Hematopoietic multipotent progenitor cell treated with erythropoietin and hydrocortisone succinate and interleukin-3 and kit ligand, for 15 days (in vitro differentiated cells): ENCODE measurements around the gene FBXL17.

Source experiments
- DNase-seq: peaks from one replicate; pipeline ENCODE4 v3.0.0-alpha.2; 2015; ENCODE audit warnings: low spot score

The FBXL17 gene

DNA sequence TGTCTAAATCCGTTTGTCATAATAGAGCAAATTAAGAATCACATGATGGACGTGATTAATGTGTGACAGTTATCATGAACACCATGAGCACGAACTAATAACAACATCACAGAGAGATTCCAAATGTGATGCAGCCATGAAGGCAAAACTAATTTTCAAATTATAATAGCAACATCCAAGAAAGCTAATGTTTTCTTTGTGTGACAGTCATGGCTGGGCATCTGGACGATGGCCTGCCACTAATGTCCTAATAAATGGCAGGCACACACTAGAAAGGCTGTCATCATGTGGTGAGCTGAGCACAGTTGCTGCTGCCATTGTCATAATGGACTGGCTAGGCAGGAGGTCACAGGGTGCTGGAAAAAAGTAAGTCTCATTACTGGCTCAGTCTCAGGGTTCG, 431.1 kb downstream of the FBXL17 start:
- no peak for DNase-seq

- DNase-seq, result no peak
Measured at GRCh38 chr5:107949688-107950341, 432.1 kb downstream of the FBXL17 start.

DNA sequence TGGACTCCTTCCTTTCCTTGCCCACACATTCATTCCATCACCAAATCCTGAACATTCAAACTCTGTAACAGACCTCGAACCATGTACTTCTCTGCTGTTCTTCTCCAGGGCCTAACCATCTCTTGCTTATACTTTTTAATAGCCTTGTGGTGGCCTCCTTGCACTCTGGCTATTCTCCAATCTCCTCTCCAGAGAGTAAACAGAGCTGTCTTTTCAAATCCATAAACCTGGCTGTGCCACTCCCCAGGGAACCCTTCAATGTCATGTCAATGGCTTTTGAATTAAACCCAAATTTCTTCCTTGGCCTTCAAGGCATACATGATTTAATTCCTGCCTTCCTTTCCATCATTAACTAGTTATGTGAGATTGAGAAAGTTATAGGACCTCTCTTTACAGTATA, 433.5 kb downstream of the FBXL17 start:
- DNase-seq, result no peak

- DNase-seq, result no peak
Measured at GRCh38 chr5:107945061-107945460, 436.8 kb downstream of the FBXL17 start.

DNA sequence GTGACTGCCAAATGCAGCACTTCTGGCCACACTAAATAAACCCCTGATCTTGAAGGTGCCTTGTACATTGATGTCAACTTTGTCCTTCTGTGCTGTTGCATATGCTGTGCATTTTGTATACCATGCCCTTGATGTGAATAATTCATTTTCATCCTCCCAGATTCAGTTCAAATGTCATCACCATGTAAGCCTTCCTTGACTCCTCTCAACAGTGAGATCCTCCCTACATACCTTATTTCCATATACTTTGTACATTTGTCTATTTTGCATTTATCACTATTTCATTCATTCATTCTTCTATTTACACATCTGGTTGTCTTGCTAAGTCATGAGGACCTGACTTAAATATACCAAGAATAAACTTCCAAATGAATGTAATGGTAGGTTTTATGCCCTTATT, 438.0 kb downstream of the FBXL17 start:
- no peak for DNase-seq

DNA sequence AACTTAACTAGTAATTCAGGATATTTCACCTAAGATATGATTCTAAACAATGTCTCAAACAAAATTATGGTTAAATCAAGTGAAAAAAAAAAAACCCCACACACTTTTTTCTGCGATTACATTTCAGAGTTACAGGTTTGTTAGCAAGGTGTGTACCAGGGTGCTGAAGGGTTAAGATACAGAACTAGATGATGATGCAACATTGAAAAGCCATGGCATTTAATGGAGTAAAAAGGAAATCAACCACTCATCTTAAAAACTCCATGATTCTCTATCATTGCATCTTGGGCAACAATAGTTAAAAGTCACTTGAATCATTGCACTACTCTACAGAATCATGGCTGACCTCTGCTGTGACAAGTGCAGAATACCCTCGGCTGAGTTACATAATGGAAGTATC, 440.9 kb downstream of the FBXL17 start:
- DNase-seq, result no peak

GRCh38 chr5:107937651-107938355, 444.1 kb downstream of the FBXL17 start:
- DNase-seq, result no peak

- no peak for DNase-seq
Measured at GRCh38 chr5:107937204-107937603, 444.7 kb downstream of the FBXL17 start.

GRCh38 chr5:107936515-107936914, 445.4 kb downstream of the FBXL17 start:
- DNase-seq, result no peak

DNA sequence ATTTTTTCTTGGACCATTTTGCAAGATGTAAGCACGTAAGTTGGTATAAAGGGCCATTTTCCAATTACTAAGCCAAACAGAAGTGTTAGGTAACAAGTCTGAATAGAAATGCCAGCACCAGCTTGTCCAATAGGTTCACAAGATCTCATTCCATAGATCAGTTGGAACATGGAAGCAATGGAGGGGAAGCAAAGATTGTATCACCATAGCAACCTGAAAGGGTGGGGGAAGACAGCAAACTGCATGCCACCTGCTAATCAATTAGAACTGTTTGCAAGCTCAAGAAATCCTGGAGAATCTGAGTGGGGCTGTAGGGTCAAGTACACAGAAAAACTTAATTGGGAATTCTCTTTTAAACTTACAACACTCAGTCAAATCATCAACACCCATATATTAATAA, 446.3 kb downstream of the FBXL17 start:
- DNase-seq, result no peak

DNA sequence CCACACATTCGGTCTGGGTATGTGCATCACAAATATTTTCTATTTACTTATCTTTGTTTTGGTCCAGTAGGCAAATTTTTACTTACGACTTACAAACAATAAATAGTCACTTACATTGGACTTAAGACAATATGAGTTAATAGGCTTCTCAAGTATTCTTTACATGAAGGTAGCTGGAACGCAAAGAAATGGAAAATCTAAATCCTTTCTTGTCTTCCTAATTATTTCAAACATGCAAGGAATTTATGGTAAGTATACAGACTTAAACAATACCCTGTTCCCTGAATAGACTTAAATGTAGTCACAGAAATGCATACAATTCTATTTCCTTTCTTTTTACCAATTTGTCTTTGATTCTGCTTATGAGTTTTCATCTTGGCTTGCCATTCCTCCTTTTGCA, 448.6 kb downstream of the FBXL17 start:
- DNase-seq, result no peak

GRCh38 chr5:107930891-107931290, 451.0 kb downstream of the FBXL17 start:
- no peak for DNase-seq

GRCh38 chr5:107930092-107930491, 451.8 kb downstream of the FBXL17 start:
- no peak for DNase-seq

- no peak for DNase-seq
Measured at GRCh38 chr5:107929080-107929479, 452.8 kb downstream of the FBXL17 start.

DNA sequence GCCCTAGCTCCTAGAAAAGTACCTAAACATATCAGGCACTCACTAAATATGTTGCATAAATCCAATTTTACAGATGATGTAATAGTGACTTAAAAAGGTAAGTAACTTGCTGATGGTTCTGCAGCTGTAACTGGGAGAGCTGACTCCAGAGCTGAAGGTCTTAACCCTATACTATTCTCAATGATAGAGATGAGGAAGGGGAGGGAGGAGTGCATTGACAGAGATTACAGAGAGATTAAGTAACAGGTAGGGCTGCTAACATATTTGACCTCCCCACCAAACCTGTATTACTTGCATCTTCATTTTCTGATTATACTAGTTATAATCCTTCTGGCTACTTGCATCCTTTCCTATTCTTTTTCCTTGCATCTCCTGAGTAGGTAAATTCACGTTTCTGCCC, 455.8 kb downstream of the FBXL17 start:
- DNase-seq, result no peak

DNA sequence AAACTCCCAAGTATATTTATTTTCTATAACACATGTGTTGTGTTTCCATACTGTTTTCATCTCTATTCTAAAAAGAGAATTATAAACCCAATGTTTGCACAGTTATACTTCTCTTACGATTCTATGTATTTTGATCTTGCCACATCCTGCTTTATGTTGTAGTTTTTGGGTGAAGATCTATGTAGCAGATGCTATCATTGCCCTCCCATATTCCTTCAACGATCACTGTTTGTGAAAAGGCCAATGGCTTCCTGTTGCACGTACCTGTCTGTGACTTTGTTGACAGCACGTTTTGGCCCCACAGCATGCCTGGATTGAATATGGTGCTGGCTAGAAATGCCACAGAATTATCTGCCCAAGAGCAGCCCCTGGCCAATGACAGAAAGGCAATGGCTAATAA, 456.7 kb downstream of the FBXL17 start:
- DNase-seq, result no peak

- no peak for DNase-seq
Measured at GRCh38 chr5:107919969-107920368, 461.9 kb downstream of the FBXL17 start.

GRCh38 chr5:107919361-107919760, 462.5 kb downstream of the FBXL17 start:
- no peak for DNase-seq

DNA sequence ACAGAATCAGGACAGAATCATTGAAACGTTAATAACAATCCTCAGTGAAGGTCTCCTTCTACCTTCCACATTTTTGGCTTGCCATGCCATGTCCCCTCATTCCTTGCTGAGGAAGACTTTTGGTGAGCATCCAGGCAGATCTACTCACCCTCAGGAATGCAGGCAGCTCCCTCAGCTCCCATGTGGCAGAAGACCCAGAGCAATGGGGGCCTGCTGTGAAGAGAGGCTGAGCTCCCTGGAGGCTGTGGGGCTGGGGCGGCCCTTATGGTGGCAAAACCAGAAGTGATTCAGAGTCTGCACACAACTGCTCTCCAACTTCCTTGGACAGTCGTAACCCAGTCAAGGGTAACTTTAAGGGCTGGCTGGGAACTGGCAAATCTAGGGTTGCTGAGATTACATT, 463.9 kb downstream of the FBXL17 start:
- no peak for DNase-seq

GRCh38 chr5:107916731-107917725, 464.9 kb downstream of the FBXL17 start:
- no peak for DNase-seq

DNA sequence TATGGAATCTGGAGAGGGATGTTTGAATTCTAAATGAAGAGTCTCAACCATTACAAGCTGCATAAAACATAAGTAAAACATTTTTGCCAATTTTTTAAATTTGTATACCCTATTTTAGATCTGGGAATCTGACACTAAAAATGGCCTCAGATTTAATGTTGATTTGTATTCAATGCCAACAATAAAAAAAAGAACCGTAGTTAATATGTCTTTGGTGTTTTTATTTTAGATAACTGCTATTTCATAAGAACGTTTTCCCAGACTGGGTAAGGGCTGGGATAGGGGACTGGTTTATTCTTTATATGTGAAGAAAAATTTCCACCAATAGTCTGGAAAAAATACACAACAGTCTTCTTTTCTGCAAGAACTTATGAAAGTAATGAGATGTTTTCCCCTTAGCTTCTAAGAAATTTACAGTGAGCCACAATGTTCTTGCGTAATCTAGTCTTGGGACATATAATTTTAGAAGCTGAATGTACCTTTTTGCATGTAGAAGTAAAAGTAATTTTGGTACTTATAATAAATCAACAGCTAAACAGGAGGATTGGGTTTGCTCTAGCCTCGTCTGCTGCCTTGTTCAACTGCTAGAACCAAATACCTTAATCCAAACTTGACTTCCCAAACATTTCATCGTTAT, 466.6 kb downstream of the FBXL17 start:
- no peak for DNase-seq

DNA sequence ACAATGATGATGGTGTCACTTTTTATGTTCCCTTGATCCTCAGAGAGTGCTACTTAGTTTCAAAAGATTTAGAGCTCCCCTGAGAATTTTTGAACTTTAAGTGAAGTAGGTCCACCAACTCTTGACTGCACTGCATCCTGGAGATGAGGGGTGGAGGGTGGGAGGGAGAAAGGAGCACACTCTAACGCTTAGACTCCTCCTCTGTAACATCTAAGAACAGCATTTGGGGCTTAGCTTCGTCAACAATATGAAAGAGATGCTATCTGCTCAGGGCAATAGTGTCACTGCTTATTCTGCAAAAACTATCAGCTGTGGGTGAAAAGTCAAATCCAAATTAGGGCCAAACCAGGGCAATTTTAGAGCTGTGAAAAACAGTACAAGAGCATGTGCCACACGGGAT, 468.4 kb downstream of the FBXL17 start:
- no peak for DNase-seq
